Stimulated activated effector memory CD8-positive, alpha-beta T cell treated with anti-CD3 and anti-CD28 coated beads, Interleukin-12 subunit alpha, Interleukin-12 subunit beta, amount 100 ng/mL, for 72 hours (primary cell): ENCODE data around the gene UTS2.

ENCODE experiments used
- ATAC-seq: fragments of 150-1000 bp; cut with Tn5 transposase; 2 replicates; pipeline ENCODE4 v1.10.0; 2021
- DNase-seq, 2 donors: peaks; one replicate each; pipeline ENCODE4 v3.0.0; 2021 to 2022; ENCODE audit warnings: low spot score in 2 of 2
- H3K27ac Mint-ChIP-seq: one replicate; pipeline ENCODE4 v1.8.0; 2022; ENCODE audit warnings: mild to moderate bottlenecking, mixed read lengths
- H3K36me3 Mint-ChIP-seq: one replicate; pipeline ENCODE4 v1.8.0; 2022; ENCODE audit warnings: mild to moderate bottlenecking, mixed read lengths
- H3K4me1 Mint-ChIP-seq: one replicate; pipeline ENCODE4 v1.8.0; 2022; ENCODE audit warnings: mixed read lengths
- H3K4me3 Mint-ChIP-seq: one replicate; pipeline ENCODE4 v1.8.0; 2022; ENCODE audit warnings: mild to moderate bottlenecking, mixed read lengths
- H3K9me3 Mint-ChIP-seq: one replicate; pipeline ENCODE4 v1.8.0; 2022; ENCODE audit warnings: mixed read lengths

Gene UTS2

GRCh38 chr1:7852804-7853683 is at the start of gene UTS2:
TSS of gene UTS2 (minus strand) at chr1:7853065. CDS start at chr1:7853003, 62 bp downstream.
- DNase-seq: no peak
- no peaks in the 10 kb centered on the region for H3K36me3 Mint-ChIP-seq
- no peaks in the 10 kb centered on the region for H3K4me1 Mint-ChIP-seq
- no peaks in the 10 kb centered on the region for H3K9me3 Mint-ChIP-seq
- ATAC-seq: no peak
- H3K27ac Mint-ChIP-seq: no peak within 1 kb of the TSS
- H3K4me3 Mint-ChIP-seq: no peak within 1 kb of the TSS

GRCh38 chr1:7899741-7900140 is 46.9 kb upstream of the UTS2 start:
- H3K4me1 Mint-ChIP-seq: peaks cover 32% of the 10 kb centered on the region
- peak overlapping the region; percentile 76 for H3K27ac Mint-ChIP-seq
- H3K36me3 Mint-ChIP-seq: no peaks in the 10 kb centered on the region
- ATAC-seq (peak; percentile 19), DNase-seq (no peak)
- no peaks in the 10 kb centered on the region for H3K9me3 Mint-ChIP-seq
- H3K4me3 Mint-ChIP-seq: no peak overlapping the region

DNA sequence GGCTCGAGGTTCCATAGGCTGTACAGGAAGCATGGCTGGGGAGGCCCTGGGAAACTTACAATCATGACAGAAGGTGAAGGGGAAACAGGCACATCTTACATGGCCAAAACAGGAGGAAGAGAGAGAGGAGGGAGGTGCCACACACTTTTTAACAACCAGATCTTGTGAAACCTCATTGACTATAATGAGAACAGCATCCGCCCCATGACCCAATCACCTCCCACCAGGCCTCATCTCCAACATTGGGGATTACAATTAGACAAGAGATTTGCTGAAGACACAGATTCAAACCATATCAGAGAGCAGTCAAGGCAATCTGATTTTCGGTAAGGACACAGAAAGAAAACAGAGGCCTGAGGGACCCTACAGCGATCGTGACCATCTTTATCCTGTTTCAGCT is 46.1 kb upstream of the UTS2 start:
- peaks cover 32% of the 10 kb centered on the region for H3K4me1 Mint-ChIP-seq
- H3K9me3 Mint-ChIP-seq: no peaks in the 10 kb centered on the region
- no peaks in the 10 kb centered on the region for H3K36me3 Mint-ChIP-seq
- DNase-seq: no peak
- ATAC-seq: no peak
- H3K4me3 Mint-ChIP-seq: no peak overlapping the region
- H3K27ac Mint-ChIP-seq: peak overlapping the region; percentile 76

DNA sequence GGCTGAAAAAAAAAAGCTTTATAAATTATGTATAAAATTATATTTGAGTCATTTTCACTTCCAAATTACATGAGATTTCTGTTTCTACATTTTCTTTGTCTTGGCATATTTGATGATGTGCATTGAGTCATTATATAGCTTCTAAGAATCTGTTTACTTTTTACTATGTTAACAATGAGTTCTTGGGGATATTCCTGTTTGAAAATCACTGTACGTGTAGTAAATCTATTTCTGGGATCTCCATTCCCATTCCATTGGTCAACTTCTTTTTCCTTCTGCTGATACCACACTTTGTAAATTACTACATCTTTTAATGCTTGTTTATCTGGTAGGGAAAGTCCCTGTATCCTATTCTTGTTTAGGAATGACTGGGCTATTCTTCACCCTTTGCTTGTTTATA is 44.1 kb upstream of the UTS2 start:
- no peak for ATAC-seq
- Mint-ChIP-seq H3K27ac (no peak overlapping the region), H3K36me3 (no peaks in the 10 kb centered on the region), H3K4me1 (peaks cover 24% of the 10 kb centered on the region), H3K9me3 (no peaks in the 10 kb centered on the region), H3K4me3 (no peak overlapping the region)
- DNase-seq: no peak

- no peaks in the 10 kb centered on the region for H3K9me3 Mint-ChIP-seq
- DNase-seq (no peak), ATAC-seq (no peak)
- H3K27ac Mint-ChIP-seq: no peak overlapping the region
- H3K4me1 Mint-ChIP-seq: peaks cover 1% of the 10 kb centered on the region
- no peak overlapping the region for H3K4me3 Mint-ChIP-seq
- H3K36me3 Mint-ChIP-seq: peaks cover 6% of the 10 kb centered on the region
These were observed 40.8 kb upstream of the UTS2 start for GRCh38 chr1:7893529-7894180.

GRCh38 chr1:7891804-7892203 is 38.9 kb upstream of the UTS2 start:
- Mint-ChIP-seq H3K27ac (peak overlapping the region; percentile 12), H3K4me1 (no peaks in the 10 kb centered on the region), H3K4me3 (no peak overlapping the region), H3K9me3 (no peaks in the 10 kb centered on the region), H3K36me3 (peaks cover 6% of the 10 kb centered on the region)
- ATAC-seq (no peak), DNase-seq (no peak)

- no peak for ATAC-seq
- Mint-ChIP-seq H3K27ac (no peak overlapping the region), H3K9me3 (no peaks in the 10 kb centered on the region), H3K4me3 (no peak overlapping the region), H3K36me3 (peaks cover 6% of the 10 kb centered on the region), H3K4me1 (no peaks in the 10 kb centered on the region)
- no peak for DNase-seq
These were observed 38.0 kb upstream of the UTS2 start for GRCh38 chr1:7890853-7891252.

- ATAC-seq: no peak
- H3K27ac Mint-ChIP-seq: no peak overlapping the region
- H3K4me1 Mint-ChIP-seq: no peaks in the 10 kb centered on the region
- H3K4me3 Mint-ChIP-seq: no peak overlapping the region
- peaks cover 6% of the 10 kb centered on the region for H3K36me3 Mint-ChIP-seq
- DNase-seq: no peak
- no peaks in the 10 kb centered on the region for H3K9me3 Mint-ChIP-seq
These were observed 35.6 kb upstream of the UTS2 start for GRCh38 chr1:7888248-7889081.

DNA sequence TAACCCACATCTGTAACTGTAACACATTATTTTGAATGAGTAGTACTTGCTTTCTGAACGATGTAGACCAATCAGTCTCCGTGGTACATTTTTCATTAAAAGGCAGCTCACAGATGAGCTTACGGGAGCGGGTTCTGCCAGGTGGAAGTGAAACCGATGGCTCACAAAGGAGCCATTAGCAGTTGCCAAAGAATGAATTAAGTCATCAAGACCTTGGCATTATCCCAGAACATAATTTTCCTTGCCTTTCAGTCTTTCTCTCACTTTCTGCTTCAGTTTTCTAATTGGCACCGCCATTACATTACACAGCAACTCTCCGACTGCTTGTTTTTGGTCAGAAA is 33.5 kb upstream of the UTS2 start:
- Mint-ChIP-seq H3K4me3 (no peak overlapping the region), H3K36me3 (peaks cover 6% of the 10 kb centered on the region), H3K27ac (no peak overlapping the region), H3K9me3 (no peaks in the 10 kb centered on the region), H3K4me1 (no peaks in the 10 kb centered on the region)
- DNase-seq (no peak), ATAC-seq (no peak)

GRCh38 chr1:7885513-7886404 is 32.9 kb upstream of the UTS2 start:
- Mint-ChIP-seq H3K27ac (no peak overlapping the region), H3K4me3 (no peak overlapping the region), H3K9me3 (no peaks in the 10 kb centered on the region), H3K36me3 (peaks cover 6% of the 10 kb centered on the region), H3K4me1 (no peaks in the 10 kb centered on the region)
- DNase-seq (peak in 1 of 2 donors; percentile 53), ATAC-seq (peak; percentile 62)

GRCh38 chr1:7884757-7885156 is 31.9 kb upstream of the UTS2 start:
- Mint-ChIP-seq H3K9me3 (no peaks in the 10 kb centered on the region), H3K4me1 (no peaks in the 10 kb centered on the region), H3K27ac (no peak overlapping the region), H3K4me3 (no peak overlapping the region), H3K36me3 (peaks cover 6% of the 10 kb centered on the region)
- no peak for ATAC-seq
- no peak for DNase-seq

GRCh38 chr1:7879228-7879627 is 26.4 kb upstream of the UTS2 start:
- no peak overlapping the region for H3K4me3 Mint-ChIP-seq
- no peak overlapping the region for H3K27ac Mint-ChIP-seq
- peaks cover 3% of the 10 kb centered on the region for H3K9me3 Mint-ChIP-seq
- H3K36me3 Mint-ChIP-seq: no peaks in the 10 kb centered on the region
- no peaks in the 10 kb centered on the region for H3K4me1 Mint-ChIP-seq
- no peak for DNase-seq
- no peak for ATAC-seq

DNA sequence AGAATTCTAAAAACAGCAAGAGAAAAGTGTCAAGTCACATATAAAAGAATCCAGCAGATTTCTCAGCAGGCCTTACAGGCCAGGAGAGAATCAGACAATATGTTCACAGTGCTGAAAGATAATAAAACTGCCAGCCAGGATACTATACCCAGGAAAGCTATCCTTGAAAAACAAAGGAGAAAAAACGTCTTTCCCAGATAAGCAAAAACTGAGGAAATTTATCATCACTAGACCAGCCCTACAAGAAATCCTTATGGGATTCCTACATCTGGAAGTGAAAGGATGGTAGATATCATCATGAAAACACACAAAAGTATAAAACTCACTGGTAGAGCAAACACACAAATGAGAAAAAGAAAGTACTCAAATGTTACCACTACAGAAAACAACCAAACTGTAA is 25.2 kb upstream of the UTS2 start:
- Mint-ChIP-seq H3K9me3 (peaks cover 3% of the 10 kb centered on the region), H3K4me1 (no peaks in the 10 kb centered on the region), H3K36me3 (no peaks in the 10 kb centered on the region), H3K27ac (no peak overlapping the region), H3K4me3 (no peak overlapping the region)
- ATAC-seq: no peak
- DNase-seq: no peak

DNA sequence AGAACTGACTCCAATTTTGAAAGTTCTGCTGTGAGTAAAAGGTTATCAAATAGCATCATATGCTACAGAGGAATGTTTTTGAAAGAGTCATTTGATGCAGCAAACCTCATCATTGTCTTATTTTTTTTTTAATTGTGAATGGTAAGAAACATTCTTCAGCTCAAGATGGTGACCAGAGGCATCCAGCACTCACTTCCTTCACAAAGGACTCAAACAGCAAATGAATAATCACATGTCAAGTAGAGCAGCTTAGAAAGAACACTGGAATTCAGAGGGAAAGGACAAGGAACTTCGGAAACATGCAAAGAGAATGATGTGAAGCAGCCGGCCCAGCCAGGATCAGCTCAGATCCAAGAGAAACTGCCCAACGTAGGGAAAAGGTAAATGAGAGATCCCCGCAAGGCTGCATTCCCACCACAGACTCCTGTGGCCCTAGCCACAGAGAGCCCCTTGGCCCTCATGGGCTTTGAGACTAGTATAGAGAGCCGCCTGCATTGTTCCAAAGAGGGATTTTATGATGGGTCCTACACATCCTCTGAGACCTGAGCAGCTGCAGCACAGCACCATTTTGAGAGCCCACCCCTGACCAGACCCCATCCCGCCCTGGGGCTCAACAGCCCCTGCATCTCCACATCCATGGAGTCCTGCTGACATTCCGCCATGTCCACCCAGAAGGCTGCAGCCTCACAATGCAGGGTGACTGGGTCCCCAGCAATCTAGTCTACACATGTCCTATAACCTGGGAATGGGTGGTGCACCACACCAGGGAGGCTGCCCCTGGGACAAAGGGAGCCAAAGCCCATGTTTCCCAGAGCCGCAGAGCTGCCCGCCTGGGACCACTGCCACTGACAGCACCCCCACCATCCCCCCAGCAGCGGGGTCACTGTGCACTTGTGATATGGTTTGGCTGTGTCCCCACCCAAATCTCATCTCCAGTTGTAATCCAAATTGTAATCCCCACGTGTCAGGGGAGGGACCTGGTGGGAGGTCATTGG is 21.2 kb upstream of the UTS2 start:
- Mint-ChIP-seq H3K4me3 (no peak overlapping the region), H3K36me3 (no peaks in the 10 kb centered on the region), H3K27ac (no peak overlapping the region), H3K4me1 (no peaks in the 10 kb centered on the region), H3K9me3 (peaks cover 3% of the 10 kb centered on the region)
- ATAC-seq: no peak
- DNase-seq: no peak
